ENCODE data around the gene MAGEB2. TPM values are rescaled to one million over a fixed set of nuclear protein-coding genes. Genes with fewer than 3 reads are reported as not detected.

MAGEB2 gene
- total RNA-seq, 3 donors from 2014 or later = 0.42 TPM; not detected in 2

GRCh38 chrX:30246769-30247489, 31.6 kb downstream of the MAGEB2 start, which contains the start of gene MAGEB1:
Gene MAGEB1 (plus strand): TSS chrX:30247146. CDS start chrX:30250494, 3,348 bp downstream.
- no peaks in the 10 kb centered on the region for H3K27me3 Mint-ChIP-seq (ENCODE audit: low read depth)
- H3K9me3 Mint-ChIP-seq = no peaks in the 10 kb centered on the region
- ATAC-seq (no peak), DNase-seq (no peak)
- H3K4me1 Mint-ChIP-seq (ENCODE audit: low read depth) = no peaks in the 10 kb centered on the region
- no peaks in the 10 kb centered on the region for H3K36me3 Mint-ChIP-seq (ENCODE audit: insufficient read depth)
- no peak within 1 kb of the TSS for H3K4me3 Mint-ChIP-seq

DNA sequence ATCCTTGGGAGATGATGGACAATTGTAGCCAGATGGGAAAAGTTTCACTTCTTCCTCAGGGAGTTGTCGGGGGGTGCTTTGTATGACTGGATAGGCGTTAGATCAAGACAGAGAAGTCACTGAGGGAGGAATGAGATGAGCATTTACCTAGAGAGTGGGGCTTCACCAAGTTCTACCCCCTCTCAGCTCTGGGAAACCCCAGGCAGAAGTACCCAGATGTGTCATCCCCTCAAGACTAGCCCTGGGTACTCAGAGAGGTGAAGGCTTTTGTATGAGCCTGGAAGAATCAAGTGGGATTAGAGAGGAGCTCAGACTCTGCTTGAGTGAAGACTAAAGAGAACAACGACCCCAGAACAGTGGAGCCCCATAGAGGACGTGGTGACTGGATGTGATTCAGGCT, 33.5 kb downstream of the MAGEB2 start:
- H3K9me3 Mint-ChIP-seq = no peaks in the 10 kb centered on the region
- no peaks in the 10 kb centered on the region for H3K27me3 Mint-ChIP-seq (ENCODE audit: low read depth)
- no peaks in the 10 kb centered on the region for H3K4me1 Mint-ChIP-seq (ENCODE audit: low read depth)
- DNase-seq (no peak), ATAC-seq (no peak)
- H3K36me3 Mint-ChIP-seq (ENCODE audit: insufficient read depth) = no peaks in the 10 kb centered on the region
- H3K4me3 Mint-ChIP-seq = no peak overlapping the region

GRCh38 chrX:30253257-30253656, 37.9 kb downstream of the MAGEB2 start:
- DNase-seq (no peak), ATAC-seq (no peak)
- H3K4me1 Mint-ChIP-seq (ENCODE audit: low read depth) = no peaks in the 10 kb centered on the region
- no peaks in the 10 kb centered on the region for H3K9me3 Mint-ChIP-seq
- H3K4me3 Mint-ChIP-seq = no peak overlapping the region
- no peaks in the 10 kb centered on the region for H3K36me3 Mint-ChIP-seq (ENCODE audit: insufficient read depth)
- no peaks in the 10 kb centered on the region for H3K27me3 Mint-ChIP-seq (ENCODE audit: low read depth)

- no peak overlapping the region for H3K4me3 Mint-ChIP-seq
- H3K36me3 Mint-ChIP-seq (ENCODE audit: insufficient read depth) = no peaks in the 10 kb centered on the region
- no peaks in the 10 kb centered on the region for H3K27me3 Mint-ChIP-seq (ENCODE audit: low read depth)
- DNase-seq (no peak), ATAC-seq (no peak)
- H3K4me1 Mint-ChIP-seq (ENCODE audit: low read depth) = no peaks in the 10 kb centered on the region
- no peaks in the 10 kb centered on the region for H3K9me3 Mint-ChIP-seq
Observed at GRCh38 chrX:30259927-30260326, 44.6 kb downstream of the MAGEB2 start.

DNA sequence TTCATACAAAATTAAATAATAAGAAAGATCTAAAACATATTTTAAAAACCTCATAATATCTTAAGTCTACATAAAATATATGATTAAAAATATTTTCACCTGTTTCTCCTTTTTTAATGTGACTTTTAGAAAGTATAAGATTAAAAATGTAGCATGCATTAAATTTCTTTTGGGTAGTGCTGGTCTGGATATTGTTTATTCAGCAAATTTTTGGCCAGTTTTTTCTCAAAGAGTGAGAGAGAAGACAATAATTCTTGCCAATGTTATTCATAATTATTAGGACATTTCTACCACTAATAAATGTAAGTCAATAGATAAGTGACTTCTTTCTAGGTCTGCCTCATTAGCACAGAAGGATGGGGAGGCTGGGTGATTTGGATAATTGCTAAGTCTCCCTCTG, 45.6 kb downstream of the MAGEB2 start:
- Mint-ChIP-seq H3K9me3 (no peaks in the 10 kb centered on the region), H3K27me3 (ENCODE audit: low read depth) (no peaks in the 10 kb centered on the region), H3K36me3 (ENCODE audit: insufficient read depth) (no peaks in the 10 kb centered on the region), H3K4me1 (ENCODE audit: low read depth) (no peaks in the 10 kb centered on the region), H3K4me3 (no peak overlapping the region)
- ATAC-seq (no peak), DNase-seq (no peak)

DNA sequence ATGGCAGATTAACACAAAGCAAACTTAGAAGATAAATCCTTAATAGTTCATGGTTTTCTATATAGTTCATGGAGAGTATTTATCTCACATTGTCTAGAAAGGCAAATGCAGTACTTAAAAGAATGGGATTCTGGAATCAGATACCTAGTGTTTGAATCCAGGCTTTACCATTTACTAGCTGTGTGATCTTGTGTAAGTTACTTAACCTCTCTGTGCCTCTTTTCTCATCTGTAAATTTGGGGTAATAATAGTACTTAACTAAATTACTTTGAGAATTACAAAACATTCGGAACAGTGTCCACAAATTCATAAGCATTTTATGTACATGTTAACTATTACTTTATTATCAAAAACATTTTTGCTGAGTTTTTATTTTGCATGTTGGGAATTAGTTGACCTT, 47.4 kb downstream of the MAGEB2 start:
- Mint-ChIP-seq H3K36me3 (ENCODE audit: insufficient read depth) (no peaks in the 10 kb centered on the region), H3K4me1 (ENCODE audit: low read depth) (no peaks in the 10 kb centered on the region), H3K27me3 (ENCODE audit: low read depth) (no peaks in the 10 kb centered on the region), H3K4me3 (no peak overlapping the region), H3K9me3 (no peaks in the 10 kb centered on the region)
- DNase-seq (no peak), ATAC-seq (no peak)

Other genes with a start within 250 kb of the MAGEB2 start
- gene MAGEB3, start 15.1 kb downstream of the MAGEB2 start, total RNA-seq = not detected
- not detected for gene MAGEB4, start 26.4 kb downstream of the MAGEB2 start, total RNA-seq
- not detected for gene MAGEB1, start 31.6 kb downstream of the MAGEB2 start, total RNA-seq
- not detected for gene NR0B1, start 93.8 kb downstream of the MAGEB2 start, total RNA-seq